Esophagus muscularis mucosa (tissue), 3 donors: Measurements from ENCODE around the gene YWHAG.

Experiments used
- CTCF ChIP-seq, 3 experiments: fragments of 200-600 bp in 2 of 3; fragments of 450-650 bp in 1 of 3; sonication (generic) in 2 of 3; IDR thresholded peaks; one replicate each; pipeline ENCODE4 v1.5.1; 2017 to 2019; ENCODE audit warnings: antibody characterized with exemption in 3 of 3, mild to moderate bottlenecking in 2 of 3, moderate library complexity in 1 of 3
- EP300 ChIP-seq: sonication (generic); formaldehyde crosslinking; IDR thresholded peaks from one replicate; pipeline ENCODE4 v1.6.1; 2017; ENCODE audit warnings: antibody characterized with exemption

GRCh38 chr7:76359978-76360638 lies 1.3 kb upstream of the YWHAG start:
- TF ChIP-seq CTCF (IDR thresholded peaks at IDR 0.05) (no peak), EP300 (no peak)
